DMS 273 (cell line): ENCODE data around the gene TNFAIP3.

Source experiments
- DNase-seq: peaks from one replicate; lab custom pipeline; 2025; ENCODE audit not compliant: unreplicated experiment; lab: John Stamatoyannopoulos, UW

TNFAIP3 gene

GRCh38 chr6:137863091-137863797 lies 3.8 kb upstream of the TNFAIP3 start:
- no peak for DNase-seq

DNA sequence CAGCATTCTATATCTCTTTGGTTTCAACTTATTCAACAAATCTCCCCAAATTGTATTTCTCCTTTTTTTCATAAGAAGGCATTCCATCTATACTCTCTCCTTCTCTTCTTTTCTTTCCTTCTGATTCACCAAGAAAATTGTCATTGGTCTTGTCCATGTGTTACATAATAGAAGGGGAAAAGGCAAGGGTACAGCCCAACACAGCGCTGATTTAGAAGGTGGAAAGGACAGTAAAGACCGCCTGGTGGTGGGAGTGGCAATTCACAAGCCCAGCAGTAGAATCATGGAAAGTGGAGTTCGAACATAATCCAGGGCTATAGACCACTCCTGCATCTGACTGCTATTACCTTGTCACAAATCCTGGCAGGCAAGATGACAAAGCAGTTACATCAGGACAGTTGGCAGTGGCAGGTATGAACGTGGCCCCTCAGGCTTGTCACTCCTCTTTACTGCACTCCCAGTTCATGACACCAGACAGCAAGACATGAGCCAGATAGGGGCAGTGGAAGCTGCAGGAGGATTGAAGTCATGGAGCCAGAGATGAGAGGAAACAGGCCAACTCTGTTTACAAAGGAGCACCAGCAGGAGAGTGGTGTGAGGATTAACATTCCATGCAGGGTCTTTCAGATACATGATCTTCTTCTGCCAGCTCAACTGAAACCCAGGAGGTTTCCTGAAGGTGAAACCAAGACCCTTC lies 2.1 kb upstream of the TNFAIP3 start:
- no peak for DNase-seq

DNA sequence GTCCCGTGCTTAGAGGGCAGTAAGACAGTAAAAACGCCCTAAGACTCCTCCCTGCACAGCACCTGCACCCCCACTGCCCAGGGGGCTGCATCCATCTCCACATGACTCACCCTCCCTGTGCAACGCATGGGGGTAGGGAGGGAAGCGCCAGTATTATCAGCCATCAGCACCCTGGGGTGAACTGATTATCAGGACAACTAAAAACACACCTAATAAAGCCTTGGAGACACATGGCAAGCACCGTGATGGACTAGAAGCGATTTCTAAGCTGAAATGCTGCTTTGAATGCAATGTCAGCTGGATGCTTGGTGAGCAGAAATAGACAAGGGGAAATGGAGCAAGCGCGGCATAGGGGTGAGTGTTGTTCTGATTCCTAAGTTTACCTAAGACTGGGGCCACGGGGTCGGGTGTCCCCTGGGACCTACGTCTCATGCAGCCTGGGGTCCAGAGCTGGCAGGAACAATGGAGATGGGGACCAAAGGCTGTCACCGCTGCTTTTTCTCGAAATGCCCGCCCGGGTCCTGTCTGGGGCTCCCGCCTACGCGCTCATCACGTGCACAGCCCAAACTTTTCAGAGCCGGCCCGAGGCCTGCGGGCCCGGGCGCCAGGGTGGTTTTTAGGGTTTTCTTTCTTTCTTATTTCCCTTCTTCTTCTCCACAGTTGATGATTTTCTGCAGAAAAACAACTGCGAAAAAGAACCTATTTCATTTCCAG lies 702 bp upstream of the TNFAIP3 start:
- peak; percentile 83 for DNase-seq

GRCh38 chr6:137867685-137868509 lies 838 bp downstream of the TNFAIP3 start:
- DNase-seq, result peak; percentile 22

- DNase-seq, result no peak
Measured at GRCh38 chr6:137868721-137869548, 1.9 kb downstream of the TNFAIP3 start.

- no peak for DNase-seq
Measured at GRCh38 chr6:137869549-137870307, 2.7 kb downstream of the TNFAIP3 start.

DNA sequence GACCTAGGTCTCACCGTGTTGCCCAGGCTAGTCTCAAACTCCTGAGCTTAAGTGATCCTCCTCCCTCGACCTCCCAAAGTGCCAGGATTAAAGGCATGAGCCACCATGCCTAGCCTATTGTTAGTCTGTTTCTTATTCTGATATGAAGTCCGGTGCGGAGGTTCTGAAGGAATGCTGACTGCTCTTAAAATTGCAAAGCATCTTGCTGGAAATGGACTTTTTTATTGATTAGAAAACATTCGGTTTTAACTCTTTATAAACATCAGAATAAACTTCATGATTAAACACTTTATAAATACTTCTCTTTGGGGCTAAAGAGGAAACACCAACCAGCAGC lies 3.2 kb downstream of the TNFAIP3 start:
- DNase-seq, result no peak

- DNase-seq, result no peak
Measured at GRCh38 chr6:137870744-137871247, 3.7 kb downstream of the TNFAIP3 start.

GRCh38 chr6:137871291-137871690 lies 4.2 kb downstream of the TNFAIP3 start:
- DNase-seq, result no peak

DNA sequence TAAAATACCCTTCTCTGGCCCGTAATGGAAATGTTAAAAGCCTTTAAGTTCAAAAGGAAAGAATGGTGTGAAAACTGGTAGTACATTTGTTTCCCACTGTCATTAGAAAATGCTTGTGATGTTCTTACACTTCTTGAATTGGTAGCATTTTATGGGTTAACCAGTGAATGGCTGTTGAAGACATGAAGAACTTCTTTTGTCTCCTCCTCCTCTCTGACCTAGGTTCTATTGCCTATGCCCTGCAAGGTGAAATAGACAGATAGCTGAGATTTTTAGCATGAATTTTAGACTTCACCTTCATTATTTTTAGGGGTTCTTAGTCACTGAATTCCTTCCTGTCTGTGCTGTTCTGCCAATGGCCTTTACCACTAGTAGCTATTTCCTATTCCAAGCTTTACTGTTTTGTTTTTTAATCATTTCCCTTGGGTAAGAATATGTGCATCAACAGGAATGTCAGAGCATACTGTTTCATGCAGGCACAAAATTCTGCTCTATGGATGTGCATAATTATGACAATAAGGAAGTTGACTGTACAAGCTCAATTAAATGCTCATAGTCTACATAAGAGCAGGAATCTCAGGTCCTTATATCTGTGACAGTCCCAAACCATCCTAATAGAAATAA lies 4.9 kb downstream of the TNFAIP3 start:
- DNase-seq, result no peak

DNA sequence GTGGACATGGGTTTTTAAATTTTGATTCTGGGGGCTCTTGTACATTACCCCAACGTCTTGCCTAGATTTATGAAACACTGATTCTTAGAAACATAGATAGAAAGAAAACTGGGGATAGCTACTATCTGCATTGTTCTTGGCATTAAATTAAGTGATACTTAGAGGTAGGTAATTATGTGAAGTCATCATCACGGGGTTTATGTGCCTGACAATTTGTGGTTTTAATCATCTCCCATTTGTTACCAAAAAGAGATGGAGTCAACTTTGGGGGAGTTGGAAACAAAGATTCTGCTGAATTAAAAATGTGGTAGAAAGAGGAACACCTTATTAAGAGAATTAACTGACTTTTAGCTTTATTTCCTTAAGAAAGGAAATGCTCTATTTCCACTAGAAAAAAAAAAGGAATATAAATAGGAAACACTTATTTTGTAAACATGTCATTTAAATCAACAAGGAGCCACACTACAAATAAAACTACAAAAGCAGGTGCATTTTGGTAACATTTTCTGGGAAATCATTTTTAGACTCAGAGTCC lies 5.6 kb downstream of the TNFAIP3 start:
- no peak for DNase-seq

GRCh38 chr6:137873273-137873762 lies 6.3 kb downstream of the TNFAIP3 start:
- no peak for DNase-seq

DNA sequence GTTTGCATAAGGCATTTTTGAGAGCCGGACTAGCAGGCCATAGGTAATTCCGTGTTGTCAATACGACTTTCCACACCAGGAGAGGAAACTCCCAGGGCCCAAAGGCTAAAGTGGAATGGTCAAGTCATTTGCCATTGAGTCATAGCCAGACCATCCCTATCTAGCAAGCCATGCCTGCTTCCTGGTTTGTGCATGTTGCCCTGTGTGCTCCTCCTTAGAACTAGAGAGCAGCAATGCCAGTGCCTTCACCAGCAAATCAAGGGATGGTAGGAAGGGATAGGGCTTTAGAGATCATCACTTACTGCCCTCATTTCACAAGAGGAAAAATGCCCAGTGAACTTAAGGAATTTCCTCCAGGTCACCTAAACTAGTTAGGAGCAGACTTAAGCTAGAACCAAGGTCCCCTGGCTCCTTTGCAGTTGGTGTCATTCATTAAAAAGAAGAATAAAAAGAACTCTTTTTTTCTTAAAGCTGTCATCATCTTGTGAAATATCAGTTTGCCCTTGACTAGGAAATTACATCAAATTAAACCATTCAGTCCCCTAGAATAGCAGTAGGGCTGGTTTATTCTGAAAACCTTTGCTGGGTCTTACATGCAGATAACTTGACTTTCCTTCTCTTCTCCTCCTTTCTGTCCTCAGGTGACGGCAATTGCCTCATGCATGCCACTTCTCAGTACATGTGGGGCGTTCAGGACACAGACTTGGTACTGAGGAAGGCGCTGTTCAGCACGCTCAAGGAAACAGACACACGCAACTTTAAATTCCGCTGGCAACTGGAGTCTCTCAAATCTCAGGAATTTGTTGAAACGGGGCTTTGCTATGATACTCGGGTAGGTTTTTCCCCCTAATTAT lies 7.4 kb downstream of the TNFAIP3 start:
- DNase-seq, result no peak

- no peak for DNase-seq
Measured at GRCh38 chr6:137875058-137875520, 8.0 kb downstream of the TNFAIP3 start.

DNA sequence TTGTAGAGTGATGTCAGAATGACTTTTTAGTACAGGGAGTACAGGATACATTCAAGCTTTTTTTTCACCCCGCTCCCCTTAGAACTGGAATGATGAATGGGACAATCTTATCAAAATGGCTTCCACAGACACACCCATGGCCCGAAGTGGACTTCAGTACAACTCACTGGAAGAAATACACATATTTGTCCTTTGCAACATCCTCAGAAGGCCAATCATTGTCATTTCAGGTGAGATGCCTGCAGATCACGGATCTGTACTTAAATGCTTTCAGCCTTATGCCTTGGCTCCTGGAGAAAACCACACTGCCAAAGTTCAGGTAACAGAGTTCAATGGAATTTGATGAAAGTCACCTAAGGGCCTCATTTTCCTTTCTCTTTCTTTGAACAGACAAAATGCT lies 8.5 kb downstream of the TNFAIP3 start:
- no peak for DNase-seq

DNA sequence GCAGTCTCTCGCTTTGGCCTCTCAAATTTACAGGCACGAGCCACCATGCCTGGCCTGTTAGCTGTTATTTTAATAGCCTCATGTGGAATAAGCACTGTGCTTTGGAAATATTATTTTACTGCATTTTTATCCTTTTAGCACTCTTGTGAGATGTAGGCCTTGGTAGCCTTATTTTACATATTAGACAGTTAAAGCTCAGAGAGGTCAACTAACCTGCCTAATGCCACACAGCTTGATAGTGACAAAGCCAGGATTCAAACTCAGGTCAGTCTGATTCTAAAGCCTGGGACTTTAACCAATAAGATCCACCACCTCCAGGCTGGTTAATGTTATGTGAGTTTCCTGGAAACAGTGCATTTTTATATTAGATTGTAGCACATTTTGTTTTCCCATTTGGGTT lies 9.5 kb downstream of the TNFAIP3 start:
- DNase-seq, result no peak

DNA sequence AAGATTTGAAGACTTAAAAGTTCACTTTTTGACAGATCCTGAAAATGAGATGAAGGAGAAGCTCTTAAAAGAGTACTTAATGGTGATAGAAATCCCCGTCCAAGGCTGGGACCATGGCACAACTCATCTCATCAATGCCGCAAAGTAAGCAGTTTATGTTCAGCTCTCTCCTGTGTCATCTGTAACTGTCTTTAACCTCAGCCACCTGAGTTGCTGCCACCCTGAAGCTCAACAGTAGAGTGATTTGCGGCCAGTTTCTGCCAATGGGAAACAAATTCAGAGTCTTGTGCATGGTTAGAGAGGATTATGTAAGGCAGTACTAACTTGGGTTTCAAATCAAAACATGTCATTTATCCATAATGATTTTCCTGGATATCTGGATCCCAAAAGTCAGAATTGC lies 10.1 kb downstream of the TNFAIP3 start:
- no peak for DNase-seq

DNA sequence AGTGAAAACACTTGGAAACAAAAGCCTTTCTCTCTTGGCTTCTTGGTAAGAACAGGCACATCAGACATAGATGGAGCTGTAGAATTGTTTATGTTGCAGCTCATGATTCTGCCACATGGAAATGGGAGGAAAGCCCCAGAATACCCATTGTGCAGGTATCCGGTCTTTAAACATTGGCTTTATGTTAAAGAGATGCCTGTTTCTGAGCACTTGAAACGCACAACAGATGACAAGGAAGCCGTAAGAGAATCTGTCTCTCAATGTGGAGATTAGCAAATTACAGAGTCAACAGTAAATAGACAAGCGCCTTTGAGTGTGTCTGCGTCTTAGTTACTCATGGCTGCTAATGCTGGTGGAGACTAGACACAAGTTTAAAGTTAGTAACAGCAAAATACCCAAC lies 10.5 kb downstream of the TNFAIP3 start:
- DNase-seq, result no peak
